ENCODE measurements around the gene DNA2.

DNA sequence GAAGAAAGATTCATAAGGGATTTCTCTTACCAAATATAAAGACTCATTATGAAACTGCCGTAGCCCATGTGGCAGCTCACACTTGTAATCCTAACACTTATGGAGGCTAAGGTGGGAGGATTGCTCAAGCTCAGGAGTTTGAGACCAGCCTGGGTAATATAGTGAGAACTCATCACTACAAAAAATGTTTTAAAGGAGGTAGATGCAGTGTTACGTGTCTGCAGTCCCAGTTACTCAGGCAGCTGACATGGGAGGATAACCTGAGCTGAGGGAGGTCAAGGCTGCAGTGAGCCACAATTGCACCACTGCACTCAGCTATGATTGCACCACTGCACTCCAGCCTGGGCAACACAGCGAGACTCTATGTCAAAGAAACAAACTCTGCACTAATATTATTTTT lies 18.1 kb upstream of the DNA2 start:
- TF ChIP-seq, protein P1, sequence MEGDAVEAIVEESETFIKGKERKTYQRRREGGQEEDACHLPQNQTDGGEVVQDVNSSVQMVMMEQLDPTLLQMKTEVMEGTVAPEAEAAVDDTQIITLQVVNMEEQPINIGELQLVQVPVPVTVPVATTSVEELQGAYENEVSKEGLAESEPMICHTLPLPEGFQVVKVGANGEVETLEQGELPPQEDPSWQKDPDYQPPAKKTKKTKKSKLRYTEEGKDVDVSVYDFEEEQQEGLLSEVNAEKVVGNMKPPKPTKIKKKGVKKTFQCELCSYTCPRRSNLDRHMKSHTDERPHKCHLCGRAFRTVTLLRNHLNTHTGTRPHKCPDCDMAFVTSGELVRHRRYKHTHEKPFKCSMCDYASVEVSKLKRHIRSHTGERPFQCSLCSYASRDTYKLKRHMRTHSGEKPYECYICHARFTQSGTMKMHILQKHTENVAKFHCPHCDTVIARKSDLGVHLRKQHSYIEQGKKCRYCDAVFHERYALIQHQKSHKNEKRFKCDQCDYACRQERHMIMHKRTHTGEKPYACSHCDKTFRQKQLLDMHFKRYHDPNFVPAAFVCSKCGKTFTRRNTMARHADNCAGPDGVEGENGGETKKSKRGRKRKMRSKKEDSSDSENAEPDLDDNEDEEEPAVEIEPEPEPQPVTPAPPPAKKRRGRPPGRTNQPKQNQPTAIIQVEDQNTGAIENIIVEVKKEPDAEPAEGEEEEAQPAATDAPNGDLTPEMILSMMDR (conservative IDR thresholded peaks at IDR 0.05 in 1 of 2, IDR thresholded peaks at IDR 0.05 in 1 of 2; ENCODE audit: low read depth in 1 of 2, low read length in 2 of 2), result no peak
- TF ChIP-seq EZH2 (IDR thresholded peaks at IDR 0.05; ENCODE audit: low read length, missing control alignments), result no peak

Measured in fibroblast of lung (primary cell).